ENCODE data around the gene NOSIP.

NOSIP gene

GRCh38 chr19:49594993-49595818 lies 14.8 kb upstream of the NOSIP start:
- DNase-seq (ENCODE audit: low spot score), result no peak

DNA sequence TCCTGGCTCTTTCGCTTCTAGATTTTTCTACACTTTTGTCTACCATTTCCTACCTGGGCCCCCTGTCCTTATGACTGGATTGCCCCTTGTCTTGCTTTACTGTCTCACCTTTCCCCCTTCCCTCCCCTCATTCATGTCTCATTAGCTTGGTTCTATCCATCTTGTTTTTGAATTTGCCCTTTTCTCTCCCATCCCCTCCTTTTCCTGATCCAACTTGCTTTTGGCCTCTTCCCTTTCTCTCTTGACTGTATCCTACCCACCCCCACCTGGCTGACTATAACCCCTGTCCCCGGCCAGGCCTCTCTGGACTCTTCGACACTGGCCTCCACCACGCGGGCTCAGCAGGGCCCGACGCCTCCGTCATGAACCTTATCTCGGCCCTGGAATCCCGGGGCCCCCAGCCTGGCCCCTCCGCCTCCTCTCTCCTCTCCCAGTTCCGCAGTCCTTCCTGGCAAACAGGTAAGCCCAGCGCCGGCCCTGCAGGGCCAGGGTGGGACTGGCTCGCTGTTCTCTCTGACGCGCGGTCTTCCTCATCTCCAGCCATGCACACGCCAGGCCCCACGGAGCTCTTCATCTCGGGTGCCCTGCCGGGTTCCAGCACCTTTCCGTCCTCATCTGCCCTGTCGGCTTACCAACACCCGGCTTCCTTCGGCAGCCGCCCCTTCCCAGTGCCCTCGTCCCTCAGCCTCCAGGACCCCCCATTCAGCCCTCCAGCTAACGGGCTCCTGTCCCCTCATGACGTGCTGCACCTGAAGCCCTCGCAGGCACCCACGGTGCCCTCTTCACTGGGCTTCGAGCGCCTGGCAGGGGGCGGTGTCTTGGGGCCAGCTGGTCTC lies 14.0 kb upstream of the NOSIP start:
- DNase-seq (ENCODE audit: low spot score), result no peak

- DNase-seq (ENCODE audit: low spot score), result peak; percentile 98
These were observed 13.1 kb upstream of the NOSIP start for GRCh38 chr19:49593233-49594113.

- peak; percentile 12 for DNase-seq (ENCODE audit: low spot score)
These were observed 12.3 kb upstream of the NOSIP start for GRCh38 chr19:49592486-49593232.

GRCh38 chr19:49591731-49592485 lies 11.6 kb upstream of the NOSIP start:
- peak; percentile 48 for DNase-seq (ENCODE audit: low spot score)

DNA sequence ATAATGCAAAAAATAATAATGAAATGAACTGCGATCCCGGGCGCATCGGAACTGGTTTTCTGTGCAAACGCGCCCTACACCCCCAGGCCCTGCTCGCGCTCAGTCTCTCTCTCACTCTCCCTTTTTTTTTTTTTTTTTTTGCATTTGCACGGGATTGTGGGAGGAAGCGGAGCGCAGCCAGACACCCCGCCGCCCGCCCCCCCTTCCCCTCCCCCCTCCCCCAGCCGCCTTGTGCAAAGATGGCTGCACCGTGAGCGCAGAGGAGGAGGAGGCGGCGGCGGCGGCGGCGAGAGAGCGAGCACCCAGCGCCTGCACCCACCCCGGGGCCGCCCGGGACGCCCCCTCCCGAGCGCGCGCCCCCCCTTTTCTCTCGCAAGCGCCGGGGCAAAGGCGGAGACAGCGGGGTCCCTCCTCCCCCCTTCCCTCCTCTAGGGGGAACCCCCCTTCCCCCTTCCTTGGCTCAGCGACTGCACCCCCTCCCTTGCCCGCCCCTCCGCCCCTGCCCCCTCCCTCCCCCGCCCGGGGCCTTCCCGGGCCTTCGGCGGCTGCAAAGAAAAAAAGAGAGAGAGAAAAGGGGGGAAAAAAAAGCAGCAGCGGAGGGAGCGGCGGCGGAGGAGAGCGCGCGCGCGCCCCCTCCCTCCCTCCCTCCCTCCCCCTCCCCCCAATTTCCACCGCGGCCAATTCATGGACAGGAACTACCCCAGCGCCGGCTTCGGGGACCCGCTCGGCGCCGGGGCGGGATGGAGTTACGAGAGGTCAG lies 10.8 kb upstream of the NOSIP start, which contains the start of gene PRR12:
TSS of gene PRR12 (plus strand) at position 212 of the 760 bp plus-strand sequence. CDS start at position 685, 473 bp downstream.
- peak; percentile 91 for DNase-seq (ENCODE audit: low spot score)

GRCh38 chr19:49590071-49590970 lies 10.0 kb upstream of the NOSIP start:
- DNase-seq (ENCODE audit: low spot score), result peak; percentile 98

GRCh38 chr19:49589502-49589905 lies 9.1 kb upstream of the NOSIP start:
- no peak for DNase-seq (ENCODE audit: low spot score)

DNA sequence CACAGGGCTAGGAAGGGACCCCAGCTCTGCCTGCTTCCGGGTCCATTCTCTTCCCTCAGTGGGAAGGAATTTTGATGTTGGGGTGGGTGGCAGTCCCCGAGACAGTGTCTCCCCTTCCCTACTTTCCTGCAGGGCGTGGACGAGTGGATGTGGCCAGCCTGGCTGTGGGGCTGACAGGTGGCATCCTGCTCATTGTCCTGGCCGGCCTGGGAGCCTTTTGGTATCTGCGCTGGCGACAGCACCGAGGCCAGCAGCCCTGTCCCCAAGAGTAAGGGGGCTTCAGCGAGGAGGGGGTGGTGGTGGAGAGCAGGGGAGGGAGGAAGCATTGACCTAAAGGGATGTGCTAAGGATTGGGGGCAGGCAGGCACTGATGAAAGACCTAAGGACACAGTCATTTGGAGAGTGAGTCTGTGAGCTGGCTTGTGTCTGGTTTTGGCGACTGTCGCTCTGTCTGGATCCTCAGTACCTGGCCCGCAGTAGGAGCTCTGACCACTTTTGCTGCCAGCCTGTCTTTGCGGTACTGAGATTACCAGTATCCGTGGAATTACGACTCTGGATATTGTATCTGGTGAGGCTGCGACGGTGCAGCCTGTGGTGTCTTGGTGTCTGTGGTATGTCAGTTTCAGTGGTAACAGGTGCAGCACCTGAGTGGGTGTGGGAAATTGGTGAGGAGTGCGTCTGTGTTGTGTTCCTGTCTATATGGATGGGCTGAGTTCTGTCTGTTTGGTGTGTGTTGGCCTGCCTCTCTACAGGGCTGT lies 8.2 kb upstream of the NOSIP start:
- DNase-seq (ENCODE audit: low spot score), result no peak

GRCh38 chr19:49587227-49587626 lies 6.9 kb upstream of the NOSIP start:
- DNase-seq (ENCODE audit: low spot score), result no peak

- no peak for DNase-seq (ENCODE audit: low spot score)
These were observed 4.7 kb upstream of the NOSIP start for GRCh38 chr19:49585023-49585422.

DNA sequence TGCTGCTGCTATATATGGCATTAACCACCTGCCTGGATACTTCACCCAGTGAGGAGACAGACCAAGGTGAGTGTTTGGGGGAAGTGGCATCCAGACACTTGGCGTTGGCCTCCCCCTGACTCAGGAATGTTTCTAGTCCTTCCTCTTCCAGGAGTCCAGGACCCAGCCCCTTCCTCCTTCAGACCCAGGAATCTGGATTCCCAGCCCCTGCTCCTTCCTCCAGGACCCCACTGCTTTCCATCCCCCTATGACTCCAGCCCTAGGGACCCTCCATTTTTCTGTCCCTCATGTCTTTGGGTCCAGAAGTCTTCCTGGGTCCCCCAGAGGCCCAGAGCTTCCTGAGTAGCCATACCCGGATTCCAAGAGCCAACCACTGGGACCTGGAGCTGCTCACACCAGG lies 2.9 kb upstream of the NOSIP start:
- DNase-seq (ENCODE audit: low spot score), result no peak

- DNase-seq (ENCODE audit: low spot score), result no peak
These were observed 702 bp upstream of the NOSIP start, which contains the start of gene PRRG2 for GRCh38 chr19:49581007-49581508. Gene PRRG2, plus strand, starts transcription at chr19:49581316. Its CDS starts 1,904 bp downstream, at chr19:49583220.

- no peak for DNase-seq (ENCODE audit: low spot score)
These were observed 451 bp downstream of the NOSIP start for GRCh38 chr19:49579947-49580263.

DNA sequence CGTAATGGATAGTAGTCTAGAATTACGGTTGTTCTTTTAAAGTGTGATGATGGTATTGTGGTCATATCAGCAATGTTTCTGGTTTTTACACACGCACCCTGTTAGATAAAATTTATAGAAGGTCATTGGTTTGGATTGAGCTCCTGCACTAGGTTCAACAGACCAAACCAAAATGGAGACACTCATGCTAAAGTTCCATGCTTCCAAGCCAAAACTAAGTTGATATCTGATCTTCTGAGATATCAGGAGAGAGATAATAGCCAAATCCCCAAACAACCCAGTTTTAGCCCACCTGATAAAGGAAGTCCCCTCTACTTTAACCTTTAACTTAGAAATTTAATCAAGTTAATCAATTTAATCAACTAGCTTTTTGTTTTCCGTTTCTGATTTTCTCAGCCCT lies 1.2 kb downstream of the NOSIP start:
- no peak for DNase-seq (ENCODE audit: low spot score)

DNA sequence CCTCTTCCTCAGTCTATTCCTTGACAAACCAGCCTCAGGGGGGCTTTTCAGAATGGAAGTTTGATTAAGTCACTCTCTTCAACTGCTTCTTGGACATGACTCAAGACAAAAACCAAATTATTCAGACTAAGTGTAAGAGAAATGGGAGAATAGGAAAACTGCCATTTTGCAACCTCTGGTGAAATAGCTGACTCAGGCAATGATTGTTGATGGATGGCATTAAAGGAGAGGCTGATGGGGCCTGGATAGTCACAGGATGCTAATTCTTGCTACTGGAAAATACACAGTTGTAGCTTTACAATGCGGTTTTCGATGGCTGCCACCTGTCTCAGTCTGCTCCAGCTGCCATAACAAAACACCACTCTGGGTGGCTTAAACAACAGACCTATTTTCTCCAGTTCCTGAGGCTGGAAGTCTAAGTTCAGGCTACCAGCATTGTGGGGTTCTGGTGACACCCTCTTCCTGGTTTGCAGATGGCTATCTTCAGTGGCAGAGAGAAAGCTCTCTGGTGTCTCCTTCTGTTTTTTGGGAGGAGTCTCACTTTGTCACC lies 6.1 kb downstream of the NOSIP start:
- no peak for DNase-seq (ENCODE audit: low spot score)

- no peak for DNase-seq (ENCODE audit: low spot score)
These were observed 6.9 kb downstream of the NOSIP start for GRCh38 chr19:49573425-49573824.

DNA sequence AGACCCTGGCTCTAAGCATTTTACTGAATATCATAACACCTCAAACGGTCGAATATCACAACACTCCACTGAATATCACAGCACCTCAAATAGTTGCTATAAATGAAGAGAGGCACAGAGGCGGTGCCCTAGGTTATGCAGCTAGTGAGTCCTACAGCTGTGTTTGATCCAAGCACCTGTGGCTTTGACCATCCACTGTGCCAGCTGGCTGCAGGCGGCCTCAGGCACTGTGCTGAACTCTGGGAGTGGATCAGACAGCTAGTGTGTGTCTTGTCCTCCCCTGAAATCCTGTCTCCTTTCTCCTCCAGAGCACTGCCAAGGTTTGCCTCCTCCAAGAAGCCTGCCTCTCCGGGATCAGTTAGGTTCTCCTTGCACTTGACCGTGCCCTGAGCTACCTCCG lies 7.3 kb downstream of the NOSIP start:
- no peak for DNase-seq (ENCODE audit: low spot score)

Measured in COLO829 (cell line).